HCT116 (cell line): ENCODE results near the gene POLA2.
A peak's percentile ranks its signal among the peaks of the same experiment; 100 is the strongest.

Experiments
- CBX3 ChIP-seq: IDR thresholded peaks from 2 replicates; pipeline ENCODE4 v1.6.1; 2012; ENCODE audit warnings: low read depth
- EGR1 ChIP-seq: IDR thresholded peaks from 2 replicates; pipeline ENCODE4 v1.6.1; 2012; ENCODE audit warnings: low read depth
- EZH2 ChIP-seq: fragments of 200-600 bp; sonication (generic); IDR thresholded peaks from 2 replicates; pipeline ENCODE4 v1.6.1; 2017; ENCODE audit warnings: antibody characterized with exemption, mixed run types
- EZH2phosphoT487 ChIP-seq: fragments of 200-600 bp; IDR thresholded peaks from 2 replicates; pipeline ENCODE4 v1.6.1; 2018; ENCODE audit warnings: antibody characterized with exemption, borderline replicate concordance
- POLR2A ChIP-seq: IDR thresholded peaks from 2 replicates; pipeline ENCODE4 v1.7.0; 2011; ENCODE audit warnings: borderline replicate concordance; ENCODE audit not compliant: insufficient read depth, insufficient read length; ENCODE audit errors: extremely low read depth
- POLR2AphosphoS5 ChIP-seq: IDR thresholded peaks from 2 replicates; pipeline ENCODE4 v1.6.1; 2011; ENCODE audit warnings: mild to moderate bottlenecking, low read depth, low read length, moderate library complexity
- RAD21 ChIP-seq: IDR thresholded peaks from 2 replicates; pipeline ENCODE4 v1.6.1; 2012; ENCODE audit warnings: low read depth, mild to moderate bottlenecking
- SRF ChIP-seq: IDR thresholded peaks from 2 replicates; pipeline ENCODE4 v1.6.1; 2012; ENCODE audit warnings: low read depth
- YY1 ChIP-seq: IDR thresholded peaks from 2 replicates; pipeline ENCODE4 v1.6.1; 2011; ENCODE audit warnings: low read length, low read depth, moderate library complexity, mild to moderate bottlenecking; ENCODE audit not compliant: insufficient replicate concordance; ENCODE audit errors: extremely low read depth
- TF ChIP-seq, protein P1 (sequence below), 3 experiments: fragments of 200-600 bp in 1 of 3; sonication (generic) in 1 of 3; IDR thresholded peaks in 2 of 3; conservative IDR thresholded peaks in 1 of 3; 2 replicates each; pipeline ENCODE4 v1.5.1; 2012 to 2017; ENCODE audit warnings: low read depth in 2 of 3, low read length in 2 of 3, antibody characterized with exemption in 1 of 3, borderline replicate concordance in 1 of 3, control low read depth in 1 of 3, mild to moderate bottlenecking in 1 of 3, mixed read lengths in 1 of 3, mixed run types in 1 of 3, moderate library complexity in 1 of 3; ENCODE audit not compliant: insufficient read depth in 1 of 3
- TF ChIP-seq, protein P2 (sequence below): IDR thresholded peaks from 2 replicates; pipeline ENCODE4 v1.6.1; 2012; ENCODE audit warnings: low read depth
- TF ChIP-seq, protein P3 (sequence below): IDR thresholded peaks from 2 replicates; pipeline ENCODE4 v1.6.1; 2012

DNA sequence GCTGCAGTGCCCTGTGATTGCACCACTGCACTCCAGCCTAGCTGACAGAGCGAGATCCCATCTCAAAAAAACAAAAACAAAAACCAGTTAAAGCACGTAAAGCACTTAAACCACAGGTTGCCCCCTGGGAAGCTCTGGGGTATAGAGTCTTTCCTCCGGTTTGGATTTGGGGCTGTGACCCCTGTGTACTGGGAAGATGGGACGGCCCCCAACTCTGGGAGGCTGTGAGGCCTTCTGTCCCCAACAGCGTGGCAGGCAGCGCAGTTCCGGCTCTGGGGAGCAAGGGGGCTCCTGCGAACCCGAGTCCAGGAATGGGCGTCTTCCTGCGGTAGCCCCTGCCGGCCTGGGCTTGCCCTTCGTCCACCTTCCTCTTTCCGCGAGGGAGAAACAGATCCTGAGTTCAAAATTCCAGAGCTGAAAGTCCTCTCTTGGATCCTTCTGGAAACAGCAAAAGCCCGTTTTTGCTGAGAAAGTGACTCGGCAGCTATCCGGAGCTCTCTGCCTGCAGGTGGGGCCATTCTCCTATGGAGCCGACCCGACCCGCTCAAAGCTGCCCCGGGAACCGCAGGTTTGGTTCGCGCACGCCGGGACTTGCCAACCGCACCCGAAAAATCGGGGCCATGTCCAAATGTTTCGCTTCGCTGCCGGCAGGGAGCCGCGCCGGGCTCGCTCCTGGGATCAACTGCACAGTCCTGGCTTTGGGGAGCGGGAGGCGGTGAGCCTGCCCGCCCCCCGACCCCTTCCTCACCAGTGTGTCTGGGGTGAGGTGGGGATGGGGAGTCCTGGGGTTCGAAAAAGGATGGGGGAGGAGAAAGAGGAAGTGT, 36.3 kb upstream of the POLA2 start:
- TF ChIP-seq SRF = no peak
- no peak for TF ChIP-seq POLR2AphosphoS5
- TF ChIP-seq, protein P1, sequence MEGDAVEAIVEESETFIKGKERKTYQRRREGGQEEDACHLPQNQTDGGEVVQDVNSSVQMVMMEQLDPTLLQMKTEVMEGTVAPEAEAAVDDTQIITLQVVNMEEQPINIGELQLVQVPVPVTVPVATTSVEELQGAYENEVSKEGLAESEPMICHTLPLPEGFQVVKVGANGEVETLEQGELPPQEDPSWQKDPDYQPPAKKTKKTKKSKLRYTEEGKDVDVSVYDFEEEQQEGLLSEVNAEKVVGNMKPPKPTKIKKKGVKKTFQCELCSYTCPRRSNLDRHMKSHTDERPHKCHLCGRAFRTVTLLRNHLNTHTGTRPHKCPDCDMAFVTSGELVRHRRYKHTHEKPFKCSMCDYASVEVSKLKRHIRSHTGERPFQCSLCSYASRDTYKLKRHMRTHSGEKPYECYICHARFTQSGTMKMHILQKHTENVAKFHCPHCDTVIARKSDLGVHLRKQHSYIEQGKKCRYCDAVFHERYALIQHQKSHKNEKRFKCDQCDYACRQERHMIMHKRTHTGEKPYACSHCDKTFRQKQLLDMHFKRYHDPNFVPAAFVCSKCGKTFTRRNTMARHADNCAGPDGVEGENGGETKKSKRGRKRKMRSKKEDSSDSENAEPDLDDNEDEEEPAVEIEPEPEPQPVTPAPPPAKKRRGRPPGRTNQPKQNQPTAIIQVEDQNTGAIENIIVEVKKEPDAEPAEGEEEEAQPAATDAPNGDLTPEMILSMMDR (IDR thresholded peaks at IDR 0.05 in 2 of 3, conservative IDR thresholded peaks at IDR 0.05 in 1 of 3; ENCODE audit: borderline replicate concordance in 1 of 3, insufficient read depth in 1 of 3, low read depth in 2 of 3, low read length in 2 of 3) = peak; percentile 28 to 42 (median 32); a peak in 3 of 6 replicates
- TF ChIP-seq, protein P2, sequence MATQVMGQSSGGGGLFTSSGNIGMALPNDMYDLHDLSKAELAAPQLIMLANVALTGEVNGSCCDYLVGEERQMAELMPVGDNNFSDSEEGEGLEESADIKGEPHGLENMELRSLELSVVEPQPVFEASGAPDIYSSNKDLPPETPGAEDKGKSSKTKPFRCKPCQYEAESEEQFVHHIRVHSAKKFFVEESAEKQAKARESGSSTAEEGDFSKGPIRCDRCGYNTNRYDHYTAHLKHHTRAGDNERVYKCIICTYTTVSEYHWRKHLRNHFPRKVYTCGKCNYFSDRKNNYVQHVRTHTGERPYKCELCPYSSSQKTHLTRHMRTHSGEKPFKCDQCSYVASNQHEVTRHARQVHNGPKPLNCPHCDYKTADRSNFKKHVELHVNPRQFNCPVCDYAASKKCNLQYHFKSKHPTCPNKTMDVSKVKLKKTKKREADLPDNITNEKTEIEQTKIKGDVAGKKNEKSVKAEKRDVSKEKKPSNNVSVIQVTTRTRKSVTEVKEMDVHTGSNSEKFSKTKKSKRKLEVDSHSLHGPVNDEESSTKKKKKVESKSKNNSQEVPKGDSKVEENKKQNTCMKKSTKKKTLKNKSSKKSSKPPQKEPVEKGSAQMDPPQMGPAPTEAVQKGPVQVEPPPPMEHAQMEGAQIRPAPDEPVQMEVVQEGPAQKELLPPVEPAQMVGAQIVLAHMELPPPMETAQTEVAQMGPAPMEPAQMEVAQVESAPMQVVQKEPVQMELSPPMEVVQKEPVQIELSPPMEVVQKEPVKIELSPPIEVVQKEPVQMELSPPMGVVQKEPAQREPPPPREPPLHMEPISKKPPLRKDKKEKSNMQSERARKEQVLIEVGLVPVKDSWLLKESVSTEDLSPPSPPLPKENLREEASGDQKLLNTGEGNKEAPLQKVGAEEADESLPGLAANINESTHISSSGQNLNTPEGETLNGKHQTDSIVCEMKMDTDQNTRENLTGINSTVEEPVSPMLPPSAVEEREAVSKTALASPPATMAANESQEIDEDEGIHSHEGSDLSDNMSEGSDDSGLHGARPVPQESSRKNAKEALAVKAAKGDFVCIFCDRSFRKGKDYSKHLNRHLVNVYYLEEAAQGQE = no peak
- TF ChIP-seq, protein P3, sequence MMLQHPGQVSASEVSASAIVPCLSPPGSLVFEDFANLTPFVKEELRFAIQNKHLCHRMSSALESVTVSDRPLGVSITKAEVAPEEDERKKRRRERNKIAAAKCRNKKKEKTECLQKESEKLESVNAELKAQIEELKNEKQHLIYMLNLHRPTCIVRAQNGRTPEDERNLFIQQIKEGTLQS = no peak
- TF ChIP-seq POLR2A = no peak
- no peak for TF ChIP-seq YY1
- peak; percentile 31; the same call in 1 of the 2 replicates for TF ChIP-seq RAD21
- TF ChIP-seq EGR1 = no peak
- no peak for TF ChIP-seq CBX3
- TF ChIP-seq EZH2 = no peak
- no peak for TF ChIP-seq EZH2phosphoT487
